ENCODE results near the gene HOXA7. TPM values are rescaled to one million over a fixed set of nuclear protein-coding genes. Genes with fewer than 3 reads are reported as not detected.

HOXA7 gene
- total RNA-seq, 1 experiment from 2014 or later, result 2.6 TPM

DNA sequence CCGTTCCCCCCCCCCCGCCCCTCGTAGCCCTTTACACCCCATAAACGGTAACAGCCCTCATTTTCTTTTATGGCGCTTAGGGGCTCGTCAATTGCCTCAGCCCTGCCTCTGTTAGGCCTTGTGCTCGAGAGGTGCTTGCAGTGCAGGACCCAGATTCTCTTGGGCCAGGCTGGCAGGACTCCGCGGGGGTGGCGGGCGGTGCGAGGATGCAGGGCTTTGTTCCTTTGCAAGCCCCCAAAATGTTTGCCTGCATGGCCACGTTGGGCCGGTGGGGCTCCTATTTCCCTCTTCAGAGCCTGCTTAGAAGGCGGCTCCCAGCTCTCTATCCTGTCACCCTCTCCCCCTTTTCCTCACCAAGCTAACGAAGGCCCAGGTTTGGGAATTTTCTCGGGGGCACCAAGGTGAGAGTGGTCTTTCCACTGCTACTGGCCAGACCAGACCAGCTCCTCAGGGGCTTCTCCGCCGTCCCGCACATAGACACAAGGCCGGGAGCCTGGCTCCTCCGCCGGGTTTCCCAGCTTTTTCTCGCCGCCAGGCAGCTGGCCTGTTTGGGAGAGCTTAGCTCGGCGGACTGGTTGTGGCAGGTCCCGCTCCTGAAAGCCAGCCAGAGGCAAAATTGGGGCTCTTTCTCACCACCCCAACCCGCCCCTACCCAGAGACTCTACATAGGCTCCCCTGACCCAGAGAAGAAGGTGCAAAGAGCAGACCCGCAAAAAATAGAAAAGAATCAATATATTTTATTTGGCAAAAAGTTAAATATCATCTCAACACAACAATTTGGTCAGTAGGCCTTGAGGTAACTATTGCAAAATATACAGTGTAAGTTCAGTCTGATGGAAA, 5.5 kb upstream of the HOXA7 start:
- ChIA-PET POLR2A (ENCODE audit: unreplicated experiment) (interaction anchor here (0.5 to 1.5 kb wide), 7 partner anchors 13 to 1306 kb away, joined by 4 to 26 read pairs (median 5); no protein-coding TSS in a partner anchor), CTCF (interaction anchor here (0.7 to 2.4 kb wide), 8 partner anchors 9 to 1848 kb away, joined by 3 to 26 read pairs (median 10); partner anchors contain the start of gene HOXA3)
- no peak overlapping the region for H2AFZ ChIP-seq (ENCODE audit: low read length)
- peak; percentile 0; the same call in 1 of the 2 replicates for ATAC-seq
- no peaks in the 10 kb centered on the region for H3K9me2 ChIP-seq (replicated peaks; ENCODE audit: low read length)
- TF ChIP-seq EZH2 (IDR thresholded peaks at IDR 0.05; ENCODE audit: low read length, unreplicated experiment) (no peak), EZH2phosphoT487 (IDR thresholded peaks at IDR 0.05; ENCODE audit: borderline replicate concordance, low read length) (no peak)
- H3K4me3 ChIP-seq (ENCODE audit: low read length), result peak overlapping the region; percentile 84
- peaks cover 15% of the 10 kb centered on the region for H3K4me1 ChIP-seq (ENCODE audit: insufficient read depth, low read length)
- intact Hi-C loops (cut with micrococcal nuclease), result loop anchor here (1.0 to 5.0 kb wide), 8 partner anchors 308 to 1270 kb away; no protein-coding TSS in a partner anchor
- BruUV-seq (replicated peaks), result no TSS peak
- H3K36me3 ChIP-seq (ENCODE audit: low read depth, low read length), result peaks cover 23% of the 10 kb centered on the region
- no peaks in the 10 kb centered on the region for H3K27me3 ChIP-seq (ENCODE audit: low read length)
- peak overlapping the region; percentile 97 for H3K27ac ChIP-seq (ENCODE audit: low read length)
- H3K9ac ChIP-seq (ENCODE audit: low read length), result peak overlapping the region; percentile 90
- H4K20me1 ChIP-seq (ENCODE audit: low read length), result peaks cover 20% of the 10 kb centered on the region
- DNase-seq, result peak; percentile 39
- peaks cover 5% of the 10 kb centered on the region for H3F3A ChIP-seq (ENCODE audit: low read length, unreplicated experiment)
- H3K4me2 ChIP-seq (ENCODE audit: low read length), result peak overlapping the region; percentile 93
- no peaks in the 10 kb centered on the region for H3K9me3 ChIP-seq (ENCODE audit: low read length)
- H3K79me2 ChIP-seq (ENCODE audit: low read length), result peaks cover 57% of the 10 kb centered on the region

DNA sequence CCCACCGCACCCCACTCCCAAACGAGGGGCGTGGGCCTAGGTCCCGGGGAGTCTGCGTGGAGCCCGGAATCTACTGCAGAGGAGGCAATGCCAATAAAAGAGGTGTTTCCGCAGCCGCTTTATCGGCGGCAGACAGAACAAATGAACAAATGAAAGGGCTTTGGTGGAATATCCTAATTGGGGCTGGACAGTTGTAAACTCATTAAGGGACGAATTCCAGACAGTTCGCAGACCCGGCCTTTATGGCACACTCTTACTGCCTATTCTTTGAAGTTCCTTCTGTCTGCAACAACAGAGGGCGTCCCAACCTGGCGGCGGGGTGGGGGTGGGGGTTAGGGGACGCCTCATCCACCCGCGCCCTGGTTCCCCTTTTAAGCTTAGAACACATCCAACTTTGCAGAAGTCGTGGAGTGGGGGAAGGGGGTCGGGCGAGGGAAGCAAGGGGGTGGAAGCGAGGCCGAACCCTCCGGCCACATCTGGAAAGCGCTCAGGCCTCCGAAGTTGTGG, 4.8 kb upstream of the HOXA7 start:
- H3K9me2 ChIP-seq (replicated peaks; ENCODE audit: low read length), result no peaks in the 10 kb centered on the region
- H4K20me1 ChIP-seq (ENCODE audit: low read length), result peaks cover 20% of the 10 kb centered on the region
- intact Hi-C loops (cut with micrococcal nuclease), result loop anchor here (1.0 to 5.0 kb wide), 8 partner anchors 307 to 1269 kb away; no protein-coding TSS in a partner anchor
- peak overlapping the region; percentile 84 for H3K4me3 ChIP-seq (ENCODE audit: low read length)
- DNase-seq, result no peak
- H3K4me1 ChIP-seq (ENCODE audit: insufficient read depth, low read length), result peaks cover 15% of the 10 kb centered on the region
- ChIA-PET POLR2A (ENCODE audit: unreplicated experiment) (interaction anchor here (0.6 to 1.5 kb wide), 3 partner anchors 9 to 28 kb away, joined by 4 to 26 read pairs (median 12); partner anchors contain the start of gene HOXA3), CTCF (interaction anchor here (0.6 to 2.4 kb wide), 11 partner anchors 9 to 1847 kb away, joined by 3 to 26 read pairs (median 12); partner anchors contain the start of gene HOXA3)
- peaks cover 23% of the 10 kb centered on the region for H3K36me3 ChIP-seq (ENCODE audit: low read depth, low read length)
- peaks cover 51% of the 10 kb centered on the region for H3K79me2 ChIP-seq (ENCODE audit: low read length)
- H3F3A ChIP-seq (ENCODE audit: low read length, unreplicated experiment), result peaks cover 5% of the 10 kb centered on the region
- peak overlapping the region; percentile 84 for H3K9ac ChIP-seq (ENCODE audit: low read length)
- BruUV-seq (replicated peaks), result no TSS peak
- H2AFZ ChIP-seq (ENCODE audit: low read length), result peak overlapping the region; percentile 91
- TF ChIP-seq EZH2phosphoT487 (IDR thresholded peaks at IDR 0.05; ENCODE audit: borderline replicate concordance, low read length) (no peak), EZH2 (IDR thresholded peaks at IDR 0.05; ENCODE audit: low read length, unreplicated experiment) (no peak)
- TF ChIP-seq, protein P1, sequence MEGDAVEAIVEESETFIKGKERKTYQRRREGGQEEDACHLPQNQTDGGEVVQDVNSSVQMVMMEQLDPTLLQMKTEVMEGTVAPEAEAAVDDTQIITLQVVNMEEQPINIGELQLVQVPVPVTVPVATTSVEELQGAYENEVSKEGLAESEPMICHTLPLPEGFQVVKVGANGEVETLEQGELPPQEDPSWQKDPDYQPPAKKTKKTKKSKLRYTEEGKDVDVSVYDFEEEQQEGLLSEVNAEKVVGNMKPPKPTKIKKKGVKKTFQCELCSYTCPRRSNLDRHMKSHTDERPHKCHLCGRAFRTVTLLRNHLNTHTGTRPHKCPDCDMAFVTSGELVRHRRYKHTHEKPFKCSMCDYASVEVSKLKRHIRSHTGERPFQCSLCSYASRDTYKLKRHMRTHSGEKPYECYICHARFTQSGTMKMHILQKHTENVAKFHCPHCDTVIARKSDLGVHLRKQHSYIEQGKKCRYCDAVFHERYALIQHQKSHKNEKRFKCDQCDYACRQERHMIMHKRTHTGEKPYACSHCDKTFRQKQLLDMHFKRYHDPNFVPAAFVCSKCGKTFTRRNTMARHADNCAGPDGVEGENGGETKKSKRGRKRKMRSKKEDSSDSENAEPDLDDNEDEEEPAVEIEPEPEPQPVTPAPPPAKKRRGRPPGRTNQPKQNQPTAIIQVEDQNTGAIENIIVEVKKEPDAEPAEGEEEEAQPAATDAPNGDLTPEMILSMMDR (conservative IDR thresholded peaks at IDR 0.05; ENCODE audit: low read depth, low read length), result no peak; the same call in 1 of the 2 replicates
- peak; percentile 0; the same call in 1 of the 2 replicates for ATAC-seq
- peak overlapping the region; percentile 93 for H3K4me2 ChIP-seq (ENCODE audit: low read length)
- H3K27me3 ChIP-seq (ENCODE audit: low read length), result no peaks in the 10 kb centered on the region
- no peaks in the 10 kb centered on the region for H3K9me3 ChIP-seq (ENCODE audit: low read length)
- H3K27ac ChIP-seq (ENCODE audit: low read length), result peak overlapping the region; percentile 97

Measured in PC-3 (cell line).